Epithelial cell of alveolus of lung (primary cell): Measurements from ENCODE around the gene GPR45. TPM values are rescaled to one million over a fixed set of nuclear protein-coding genes. Genes with fewer than 3 reads are reported as not detected.

Experiments used
- total RNA-seq: library from RNA; depleted of rRNA; stranded (reverse); fragments of >200 nt; gene quantifications from 2 replicates; pipeline ENCODE4 v1.2.1, GENCODE V29; 2015

Gene GPR45, protein sequence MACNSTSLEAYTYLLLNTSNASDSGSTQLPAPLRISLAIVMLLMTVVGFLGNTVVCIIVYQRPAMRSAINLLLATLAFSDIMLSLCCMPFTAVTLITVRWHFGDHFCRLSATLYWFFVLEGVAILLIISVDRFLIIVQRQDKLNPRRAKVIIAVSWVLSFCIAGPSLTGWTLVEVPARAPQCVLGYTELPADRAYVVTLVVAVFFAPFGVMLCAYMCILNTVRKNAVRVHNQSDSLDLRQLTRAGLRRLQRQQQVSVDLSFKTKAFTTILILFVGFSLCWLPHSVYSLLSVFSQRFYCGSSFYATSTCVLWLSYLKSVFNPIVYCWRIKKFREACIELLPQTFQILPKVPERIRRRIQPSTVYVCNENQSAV
- total RNA-seq = not detected in 2 replicates

DNA sequence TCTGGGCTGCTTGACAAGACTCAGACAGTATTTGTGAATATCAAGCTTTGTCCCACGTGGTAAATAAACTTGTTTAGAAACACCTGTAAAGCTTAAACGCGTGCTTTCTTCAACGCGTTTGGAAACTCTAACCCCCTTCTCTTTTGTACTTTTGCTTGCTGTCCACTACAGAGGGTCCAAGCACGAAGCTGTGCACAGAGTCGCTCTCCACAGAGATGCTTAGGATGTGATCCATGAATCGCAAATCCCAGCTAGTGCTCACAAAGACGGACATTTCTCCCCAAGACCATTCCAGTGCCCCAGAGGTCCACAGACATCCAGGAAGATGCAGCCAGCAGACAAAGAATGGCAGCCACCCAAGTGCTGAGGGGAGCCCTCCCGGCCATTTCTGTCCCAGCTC, at the start of gene GPR45:
TSS of gene GPR45 (plus strand) at position 301 of the 400 bp plus-strand sequence. CDS start 116 bp downstream, outside the sequence.

Other genes with a start within 250 kb of the GPR45 start
- gene MRPS9, start 203.7 kb upstream of the GPR45 start, total RNA-seq = 13.7 and 18.1 TPM in 2 replicates
- 12.2 and 13.0 TPM in 2 replicates for gene TGFBRAP1, start 88.0 kb downstream of the GPR45 start, total RNA-seq
- 9.1 and 36.7 TPM in 2 replicates for gene C2orf49, start 95.8 kb downstream of the GPR45 start, total RNA-seq
- gene FHL2, start 157.3 kb downstream of the GPR45 start, total RNA-seq = 240 and 443 TPM in 2 replicates